Measurements from ENCODE around the gene OPCML. TPM values are rescaled to one million over a fixed set of nuclear protein-coding genes. Genes with fewer than 3 reads are reported as not detected.
A peak's percentile ranks its signal among the peaks of the same experiment; 100 is the strongest.

The OPCML gene
- total RNA-seq, 1 experiment from 2014 or later: 0.94 TPM

GRCh38 chr11:132453406-132453805 is 1078.9 kb downstream of the OPCML start:
- H3K36me3 Mint-ChIP-seq (ENCODE audit: insufficient read depth in 1 of 3, low read depth in 3 of 3): no peaks in the 10 kb centered on the region
- Histone ChIP-seq H3K9me3 (ENCODE audit: control insufficient read depth, low read depth, low read length) (no peaks in the 10 kb centered on the region), H2AK5ac (ENCODE audit: insufficient read length, low read length) (no peak overlapping the region), H2BK12ac (ENCODE audit: insufficient read length, low read depth, low read length) (no peak overlapping the region), H3K23ac (ENCODE audit: insufficient read length, low read depth, low read length) (no peak overlapping the region), H4K91ac (ENCODE audit: insufficient read length, low read depth, low read length) (no peak overlapping the region), H3K9ac (ENCODE audit: extremely low read depth, insufficient read length, low read length) (no peak overlapping the region), H3K56ac (ENCODE audit: insufficient read length, low read depth, low read length) (no peak overlapping the region), H3K23me2 (ENCODE audit: insufficient read length, low read depth, low read length, poor library complexity, severe bottlenecking) (peaks cover 3% of the 10 kb centered on the region), H2BK20ac (ENCODE audit: low read depth, low read length, poor library complexity, severe bottlenecking) (peak overlapping the region; percentile 12), H3K4me1 (ENCODE audit: insufficient read depth, low read length) (peaks cover 2% of the 10 kb centered on the region; the same call in 1 of the 2 replicates), H3K27ac (ENCODE audit: insufficient read length, low read depth, low read length) (no peak overlapping the region), H2BK120ac (ENCODE audit: low read depth, low read length, poor library complexity, severe bottlenecking) (no peak overlapping the region), H3K79me1 (ENCODE audit: insufficient read depth, low read depth, low read length, poor library complexity, severe bottlenecking) (no peaks in the 10 kb centered on the region), H2AFZ (ENCODE audit: low read length) (no peak overlapping the region), H3K14ac (ENCODE audit: insufficient read depth, low read length) (no peak overlapping the region), H3T11ph (ENCODE audit: low read length) (no peak overlapping the region), H3K4ac (ENCODE audit: low read depth, low read length) (no peak overlapping the region), H3K4me2 (ENCODE audit: insufficient read depth, insufficient read length, low read length) (no peak overlapping the region), H4K8ac (replicated peaks; ENCODE audit: insufficient read length, low read depth, low read length) (no peak overlapping the region), H4K20me1 (ENCODE audit: control insufficient read depth, insufficient read depth, insufficient read length) (no peaks in the 10 kb centered on the region), H3K18ac (ENCODE audit: insufficient read length, low read depth, low read length) (no peak overlapping the region), H4K5ac (ENCODE audit: insufficient read length, low read depth, low read length) (no peak overlapping the region), H2BK15ac (ENCODE audit: low read depth, low read length) (no peak overlapping the region), H2BK5ac (ENCODE audit: insufficient read length, low read length) (no peak overlapping the region), H3K79me2 (ENCODE audit: insufficient read depth, low read length) (no peaks in the 10 kb centered on the region), H3K27me3 (ENCODE audit: insufficient read depth, low read length) (no peaks in the 10 kb centered on the region)
- H3K4me3 Mint-ChIP-seq: no peak overlapping the region
- peaks cover 50 to 54% of the 10 kb centered on the region in 2 experiments for H3K4me1 Mint-ChIP-seq
- H3K27me3 Mint-ChIP-seq (ENCODE audit: low read depth): no peaks in the 10 kb centered on the region
- WGBS (ENCODE audit: extremely low coverage, insufficient read length, low lambda C conversion rate): no CpG with 5 or more reads among the region's 8 CpGs
- no peak for TF ChIP-seq CTCF (conservative IDR thresholded peaks at IDR 0.05)
- no peak for DNase-seq
- H3K9me3 Mint-ChIP-seq: no peaks in the 10 kb centered on the region
- no peak overlapping the region for H3K27ac Mint-ChIP-seq

Data from H9 (cell line).